Urinary bladder (tissue), 4 donors: ENCODE results near the gene TOM1. TPM values are rescaled to one million over a fixed set of nuclear protein-coding genes. Genes with fewer than 3 reads are reported as not detected.

Experiments
- DNase-seq: peaks from one replicate; pipeline ENCODE4 v3.0.0-alpha.2; 2015; ENCODE audit errors: extremely low spot score
- H3K27ac ChIP-seq: one replicate; pipeline ENCODE4 v1.5.1; 2013; ENCODE audit warnings: low read depth, mild to moderate bottlenecking, moderate library complexity
- H3K36me3 ChIP-seq: one replicate; pipeline ENCODE4 v1.6.1; 2013; ENCODE audit warnings: mild to moderate bottlenecking, moderate library complexity; ENCODE audit not compliant: insufficient read depth
- H3K4me1 ChIP-seq: one replicate; pipeline ENCODE4 v1.6.1; 2013; ENCODE audit warnings: mild to moderate bottlenecking, moderate library complexity; ENCODE audit not compliant: insufficient read depth
- H3K4me3 ChIP-seq: one replicate; pipeline ENCODE4 v1.5.1; 2013; ENCODE audit warnings: low read depth, low read length
- WGBS: extraction: QIAGEN DNeasy Blood & Tissue Kit; methylation state at CpG from one replicate; pipeline ENCODE4 v1.1.7; 2013; 5-methylcytosine and 5-hydroxymethylcytosine counted together
- polyA plus RNA-seq: library from polyadenylated mRNA; stranded (reverse); fragments of 200-250 nt; gene quantifications from one replicate; pipeline ENCODE4 v1.2.3, GENCODE V29; 2013
- total RNA-seq: library from RNA; depleted of rRNA; stranded (reverse); fragments of >200 nt; gene quantifications from one replicate; pipeline ENCODE4 v1.2.3, GENCODE V29; 2014
- donor health status: healthy with polysubstance abuse.
- donor health status: healthy.

The TOM1 gene
- total and polyA plus RNA-seq, 2 donors = 15.0 to 35.3 TPM

GRCh38 chr22:35312198-35313059, 12.7 kb downstream of the TOM1 start:
- DNase-seq = no peak
- H3K4me3 ChIP-seq = no peak overlapping the region
- WGBS = 90% methylated on average over 13 of the region's 13 CpGs

GRCh38 chr22:35313311-35314121, 13.8 kb downstream of the TOM1 start:
- WGBS = 32% methylated on average over 14 of the region's 14 CpGs
- Histone ChIP-seq H3K4me3 (no peak overlapping the region), H3K4me1 (no peaks in the 10 kb centered on the region), H3K36me3 (no peaks in the 10 kb centered on the region), H3K27ac (no peak overlapping the region)
- DNase-seq = no peak

More at GRCh38 chr22:35312198-35313059, 12.7 kb downstream of the TOM1 start:
- H3K27ac ChIP-seq = no peak overlapping the region
- H3K4me1 ChIP-seq = no peaks in the 10 kb centered on the region
- no peaks in the 10 kb centered on the region for H3K36me3 ChIP-seq

- no peak for DNase-seq
- no peaks in the 10 kb centered on the region for H3K4me1 ChIP-seq
- no peaks in the 10 kb centered on the region for H3K36me3 ChIP-seq
- H3K27ac ChIP-seq = no peak overlapping the region
- WGBS = 81% methylated on average over 16 of the region's 16 CpGs
- no peak overlapping the region for H3K4me3 ChIP-seq
These were observed 14.7 kb downstream of the TOM1 start for GRCh38 chr22:35314161-35314942.

GRCh38 chr22:35315141-35315854, 15.6 kb downstream of the TOM1 start:
- DNase-seq = no peak
- H3K4me1 ChIP-seq = no peaks in the 10 kb centered on the region
- H3K27ac ChIP-seq = no peak overlapping the region

GRCh38 chr22:35315855-35316745, 16.4 kb downstream of the TOM1 start:
- WGBS = 83% methylated on average over 27 of the region's 27 CpGs
- no peak for DNase-seq
- Histone ChIP-seq H3K4me3 (no peak overlapping the region), H3K4me1 (no peaks in the 10 kb centered on the region), H3K36me3 (no peaks in the 10 kb centered on the region), H3K27ac (no peak overlapping the region)

More at GRCh38 chr22:35315141-35315854, 15.6 kb downstream of the TOM1 start:
- Histone ChIP-seq H3K36me3 (no peaks in the 10 kb centered on the region), H3K4me3 (no peak overlapping the region)
- WGBS = 91% methylated on average over 12 of the region's 12 CpGs

- no peaks in the 10 kb centered on the region for H3K4me1 ChIP-seq
- DNase-seq = no peak
- WGBS = 95% methylated on average over 7 of the region's 7 CpGs
- no peaks in the 10 kb centered on the region for H3K36me3 ChIP-seq
- no peak overlapping the region for H3K27ac ChIP-seq
- H3K4me3 ChIP-seq = no peak overlapping the region
These were observed 17.1 kb downstream of the TOM1 start for GRCh38 chr22:35316751-35317150.

- no peaks in the 10 kb centered on the region for H3K4me1 ChIP-seq
- no peaks in the 10 kb centered on the region for H3K36me3 ChIP-seq
- WGBS = 82% methylated on average over 12 of the region's 12 CpGs
- no peak for DNase-seq
- no peak overlapping the region for H3K27ac ChIP-seq
- H3K4me3 ChIP-seq = no peak overlapping the region
These were observed 18.1 kb downstream of the TOM1 start for GRCh38 chr22:35317680-35318290.

- DNase-seq = no peak
- Histone ChIP-seq H3K36me3 (no peaks in the 10 kb centered on the region), H3K4me3 (no peak overlapping the region), H3K27ac (no peak overlapping the region), H3K4me1 (no peaks in the 10 kb centered on the region)
- WGBS = 91% methylated on average over 24 of the region's 24 CpGs
These were observed 18.9 kb downstream of the TOM1 start for GRCh38 chr22:35318346-35319215.

GRCh38 chr22:35319244-35319985, 19.7 kb downstream of the TOM1 start:
- no peaks in the 10 kb centered on the region for H3K4me1 ChIP-seq
- no peaks in the 10 kb centered on the region for H3K36me3 ChIP-seq
- H3K27ac ChIP-seq = no peak overlapping the region

GRCh38 chr22:35322126-35322525, 22.4 kb downstream of the TOM1 start:
- Histone ChIP-seq H3K4me3 (no peak overlapping the region), H3K27ac (no peak overlapping the region), H3K4me1 (no peaks in the 10 kb centered on the region), H3K36me3 (peaks cover 4% of the 10 kb centered on the region)
- no peak for DNase-seq
- WGBS = 93% methylated on average over 10 of the region's 10 CpGs

More at GRCh38 chr22:35319244-35319985, 19.7 kb downstream of the TOM1 start:
- WGBS = 92% methylated on average over 18 of the region's 18 CpGs
- DNase-seq = no peak
- no peak overlapping the region for H3K4me3 ChIP-seq

- whole genome bisulfite sequencing = 91% methylated on average over 15 of the region's 15 CpGs
- Histone ChIP-seq H3K27ac (no peak overlapping the region), H3K4me1 (no peaks in the 10 kb centered on the region), H3K36me3 (peaks cover 7% of the 10 kb centered on the region), H3K4me3 (no peak overlapping the region)
- DNase-seq = no peak
These were observed 23.2 kb downstream of the TOM1 start for GRCh38 chr22:35322893-35323292.
